ENCODE measurements around the gene FAM117A.

The FAM117A gene

DNA sequence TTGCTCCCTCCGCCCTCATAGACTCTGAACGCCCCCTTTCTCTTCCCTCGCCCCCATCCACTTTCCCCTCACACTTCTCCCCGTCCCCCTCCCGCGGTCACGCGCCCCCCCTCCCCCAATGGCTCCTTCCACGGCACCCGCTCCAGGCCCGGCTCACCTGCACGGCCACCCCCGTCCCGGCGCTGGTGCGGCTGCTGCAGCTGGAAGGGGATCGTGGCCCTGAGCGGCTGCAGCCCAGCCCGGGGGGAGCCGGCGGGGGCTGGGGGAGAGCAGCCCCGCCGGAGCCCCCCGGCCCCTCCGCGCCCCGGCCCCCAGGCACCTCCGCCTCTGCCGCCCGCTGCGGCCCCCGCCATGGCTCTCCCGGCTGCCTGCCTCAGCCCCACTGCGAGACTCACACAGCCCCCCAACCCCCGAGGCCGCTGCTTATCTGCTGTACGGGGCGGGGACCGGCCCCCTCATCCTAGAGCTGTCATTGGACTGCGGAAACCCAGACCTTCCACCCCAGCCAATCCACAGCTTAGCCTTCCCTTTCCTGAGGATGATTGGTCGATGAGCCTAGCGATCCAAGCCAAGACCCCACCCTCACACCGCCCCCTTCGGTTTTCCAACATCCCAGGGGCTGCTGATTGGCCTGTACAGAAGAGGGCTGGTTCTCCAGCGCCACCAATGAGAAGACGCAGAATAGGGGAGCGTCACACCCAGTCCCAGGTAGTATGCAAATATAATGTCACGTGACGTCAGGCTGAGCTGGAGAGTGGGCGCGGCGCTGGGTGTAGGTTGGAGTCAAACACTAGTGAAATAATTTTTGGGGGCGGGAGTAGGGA, at the start of gene FAM117A:
Gene FAM117A, minus strand, starts transcription at position 397 of the 824 bp plus-strand sequence. Its CDS starts 44 bp downstream, at position 353.
- DNase-seq (ENCODE audit: extremely low read depth in 1 of 2, low read depth in 1 of 2) = peak; percentile 84 to 94

DNA sequence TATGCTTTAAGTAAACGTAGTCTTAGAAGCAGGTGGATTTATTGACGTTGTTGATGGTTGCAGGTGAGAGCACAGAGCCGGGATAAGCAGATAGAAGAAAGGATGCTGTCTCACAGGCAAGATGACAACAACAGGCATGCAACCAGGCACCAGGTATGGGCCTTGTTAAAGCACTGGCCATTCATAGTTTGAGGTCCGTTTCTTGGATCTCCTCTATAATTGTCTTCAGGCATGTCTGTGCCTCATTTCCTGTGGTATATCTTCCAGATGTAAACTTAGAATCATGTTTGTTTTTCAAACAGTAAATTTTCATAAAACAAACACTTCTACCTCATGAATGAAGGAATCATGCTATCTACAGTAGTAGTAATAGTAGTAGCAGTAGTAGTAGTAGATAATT, 45.1 kb upstream of the FAM117A start:
- DNase-seq (ENCODE audit: extremely low read depth in 1 of 2, low read depth in 1 of 2) = no peak

DNA sequence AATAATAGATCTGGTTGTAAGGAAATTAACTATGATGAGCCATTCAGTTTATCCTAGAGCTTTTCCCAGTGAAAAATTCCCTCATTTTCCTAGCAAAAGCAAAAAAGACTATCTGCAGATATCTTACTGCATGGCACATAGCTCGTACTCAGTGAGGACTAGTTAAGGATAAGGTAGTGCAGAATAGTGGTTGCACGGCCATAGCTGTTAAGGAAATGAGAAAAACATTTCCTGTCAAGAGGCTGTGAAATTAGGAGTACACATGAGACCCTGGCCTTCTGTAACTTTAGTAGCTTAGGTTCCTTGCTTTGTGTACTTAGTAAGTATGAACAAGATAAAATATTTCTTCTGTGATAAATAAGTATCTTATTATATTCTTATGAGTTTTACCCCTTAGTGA, 34.8 kb upstream of the FAM117A start:
- no peak for DNase-seq (ENCODE audit: extremely low read depth in 1 of 2, low read depth in 1 of 2)

DNA sequence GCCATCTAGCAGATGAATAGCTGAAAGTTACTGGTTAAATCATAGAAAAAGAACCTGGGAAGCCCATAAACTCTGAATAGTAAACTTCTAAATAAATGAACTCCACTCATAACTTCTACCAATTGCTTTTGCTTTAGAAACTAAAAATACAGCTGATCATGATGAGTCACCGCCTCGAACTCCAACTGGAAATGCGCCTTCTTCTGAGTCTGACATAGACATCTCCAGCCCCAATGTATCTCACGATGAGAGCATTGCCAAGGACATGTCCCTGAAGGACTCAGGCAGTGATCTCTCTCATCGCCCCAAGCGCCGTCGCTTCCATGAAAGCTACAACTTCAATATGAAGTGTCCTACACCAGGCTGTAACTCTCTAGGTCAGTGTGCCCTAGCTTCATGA, 34.3 kb upstream of the FAM117A start:
- DNase-seq (ENCODE audit: extremely low read depth in 1 of 2, low read depth in 1 of 2) = no peak

DNA sequence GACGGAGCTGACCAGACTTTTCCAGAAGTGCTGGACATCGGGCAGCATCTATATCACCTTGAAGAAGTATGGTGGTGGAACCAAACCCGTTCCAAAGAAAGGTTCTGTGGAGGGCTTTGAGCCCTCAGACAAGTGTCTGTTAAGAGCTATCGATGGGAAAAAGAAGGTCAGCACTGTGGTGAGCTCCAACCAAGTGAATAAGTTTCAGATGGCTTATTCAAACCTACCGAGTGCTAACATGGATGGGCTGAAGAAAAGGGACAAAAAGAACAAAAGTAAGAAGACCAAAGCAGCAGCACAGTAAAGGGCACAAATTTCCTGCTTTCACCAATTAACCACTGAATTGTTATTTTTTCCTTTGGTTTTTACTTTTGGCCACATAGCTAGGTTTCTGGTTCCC, 31.4 kb upstream of the FAM117A start:
- DNase-seq (ENCODE audit: extremely low read depth in 1 of 2, low read depth in 1 of 2) = no peak

DNA sequence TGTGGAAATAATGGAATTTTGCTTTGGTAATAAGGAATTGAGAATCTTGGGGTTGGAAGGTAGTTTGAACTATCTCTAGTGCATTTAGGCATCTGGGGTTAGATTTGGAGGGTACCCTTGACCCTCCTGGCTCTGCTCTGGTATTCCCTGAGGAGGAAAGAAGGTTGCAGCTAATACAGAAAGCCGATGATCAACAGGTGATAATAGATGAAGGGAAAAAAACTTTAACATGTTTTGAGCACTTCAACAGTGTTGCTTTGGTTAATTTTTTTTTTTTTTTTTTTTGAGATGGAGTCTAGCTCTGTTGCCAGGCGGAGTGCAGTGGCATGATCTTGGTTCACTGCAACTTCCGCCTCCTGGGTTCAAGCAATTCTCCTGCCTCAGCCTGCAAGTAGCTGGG, 29.4 kb upstream of the FAM117A start:
- no peak for DNase-seq (ENCODE audit: extremely low read depth in 1 of 2, low read depth in 1 of 2)

GRCh38 chr17:49789243-49789578, 25.3 kb upstream of the FAM117A start:
- DNase-seq (ENCODE audit: extremely low read depth in 1 of 2, low read depth in 1 of 2) = no peak

GRCh38 chr17:49788478-49789242, 24.7 kb upstream of the FAM117A start, which contains the start of gene KAT7:
Gene KAT7, plus strand, starts transcription at chr17:49788681. Its CDS starts 154 bp downstream, at chr17:49788835.
- peak; percentile 94 to 95 for DNase-seq (ENCODE audit: extremely low read depth in 1 of 2, low read depth in 1 of 2)

GRCh38 chr17:49787884-49788477, 24.1 kb upstream of the FAM117A start:
- DNase-seq (ENCODE audit: extremely low read depth in 1 of 2, low read depth in 1 of 2) = no peak

- DNase-seq (ENCODE audit: extremely low read depth in 1 of 2, low read depth in 1 of 2) = no peak
These were observed 20.7 kb upstream of the FAM117A start for GRCh38 chr17:49784636-49785035.

DNA sequence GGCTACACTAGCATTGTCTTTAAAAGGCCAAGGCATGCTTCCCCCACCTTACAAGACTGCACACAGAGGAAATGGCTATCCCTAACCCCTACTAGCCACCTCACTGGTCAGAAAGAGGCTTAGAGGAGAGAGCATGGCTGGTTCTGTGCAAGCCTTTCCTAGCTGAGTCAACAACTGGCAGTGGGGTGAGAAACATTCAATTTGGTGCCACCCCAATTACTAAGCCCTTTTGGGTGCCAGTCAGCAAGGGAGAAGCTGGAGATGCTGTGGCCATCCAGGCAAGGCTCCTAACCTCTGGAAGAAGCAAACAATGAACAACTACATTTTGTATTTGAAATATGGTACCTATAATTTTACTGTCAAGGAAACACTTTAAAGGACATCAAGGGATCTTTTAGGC, 19.9 kb upstream of the FAM117A start:
- DNase-seq (ENCODE audit: extremely low read depth in 1 of 2, low read depth in 1 of 2) = no peak

DNA sequence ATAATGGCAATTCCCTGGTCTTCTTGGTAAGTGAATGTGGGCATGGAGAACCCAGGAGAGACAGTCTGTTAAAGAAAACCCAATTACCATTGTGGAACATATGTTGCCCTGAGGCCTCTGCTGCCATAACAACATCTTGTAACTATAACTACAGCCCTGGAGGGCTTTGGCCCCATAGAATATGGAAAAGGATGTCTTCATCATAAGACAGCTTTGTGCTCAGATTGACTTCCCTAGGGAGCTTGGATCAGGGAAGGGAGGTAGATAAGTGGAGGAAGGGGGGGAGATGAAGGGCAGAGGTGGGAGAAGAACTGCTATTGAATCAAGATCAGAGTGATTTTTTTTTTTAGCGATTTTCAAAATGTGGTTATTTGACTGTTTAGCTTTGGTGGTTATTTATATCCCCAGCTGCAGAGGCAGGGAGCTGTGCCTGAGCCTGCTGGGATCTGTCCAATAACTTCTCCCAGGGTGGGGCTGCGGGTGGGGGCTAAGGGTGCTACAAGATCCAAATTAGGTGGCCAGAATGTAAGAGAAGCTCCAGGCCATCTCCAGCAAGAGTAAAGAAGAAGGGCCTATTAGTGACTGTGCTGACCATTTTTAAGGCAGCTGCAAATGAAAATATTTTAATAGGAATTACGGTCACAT, 19.3 kb upstream of the FAM117A start:
- DNase-seq (ENCODE audit: extremely low read depth in 1 of 2, low read depth in 1 of 2) = no peak

DNA sequence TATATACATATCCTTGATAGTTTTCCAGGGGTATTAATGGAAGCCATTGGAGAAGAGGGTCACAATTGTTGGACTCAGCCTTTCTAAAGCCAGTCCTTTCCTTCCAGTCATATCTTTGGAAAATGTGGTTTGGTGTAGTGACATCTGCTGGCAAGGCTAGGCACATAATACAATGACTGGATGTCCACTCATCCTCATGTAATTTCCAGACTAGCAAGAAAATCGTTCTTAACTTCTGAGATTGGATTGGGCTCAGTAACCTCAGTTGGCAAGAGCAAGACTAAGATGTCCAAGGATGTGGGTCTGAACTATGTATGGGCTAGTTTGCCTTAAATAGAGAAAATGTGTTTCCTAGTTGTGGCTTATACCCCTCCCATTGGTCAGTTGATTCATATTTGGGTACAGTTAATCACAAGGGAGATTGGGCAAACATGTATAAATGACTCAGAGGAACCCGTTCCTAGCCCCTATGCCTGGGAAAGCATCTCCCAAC, 15.9 kb upstream of the FAM117A start:
- no peak for DNase-seq (ENCODE audit: extremely low read depth in 1 of 2, low read depth in 1 of 2)

DNA sequence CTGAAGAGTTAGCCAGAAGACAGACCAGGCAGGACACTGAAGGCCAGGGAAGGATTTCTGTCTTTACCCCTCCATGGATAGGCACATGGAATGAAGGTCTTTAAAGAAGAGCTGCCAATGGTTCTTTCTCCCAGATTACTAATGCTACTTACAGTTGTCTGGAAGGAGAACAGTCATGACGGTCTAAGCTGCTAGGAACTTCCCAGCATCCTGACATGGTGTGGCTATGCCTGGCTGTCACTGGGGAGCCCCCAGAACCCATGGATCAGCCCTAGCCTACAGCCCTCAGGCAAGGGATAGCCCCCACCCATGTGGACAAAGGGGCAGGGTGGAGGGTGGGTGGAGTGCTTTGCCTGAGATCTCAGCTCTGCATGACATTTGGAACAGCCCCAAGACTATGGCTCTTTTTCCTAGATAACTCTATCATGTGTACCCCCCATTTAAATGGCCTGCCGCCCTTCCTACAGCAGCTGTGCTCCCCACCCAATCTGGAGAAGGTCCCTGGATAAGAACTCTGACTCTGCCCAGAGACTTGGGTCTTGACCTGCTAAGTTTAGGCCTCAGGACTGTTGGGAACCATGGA, 15.3 kb upstream of the FAM117A start:
- no peak for DNase-seq (ENCODE audit: extremely low read depth in 1 of 2, low read depth in 1 of 2)

GRCh38 chr17:49777563-49777962, 13.6 kb upstream of the FAM117A start:
- no peak for DNase-seq (ENCODE audit: extremely low read depth in 1 of 2, low read depth in 1 of 2)

GRCh38 chr17:49776551-49777300, 12.8 kb upstream of the FAM117A start:
- no peak for DNase-seq (ENCODE audit: extremely low read depth in 1 of 2, low read depth in 1 of 2)

- DNase-seq (ENCODE audit: extremely low read depth in 1 of 2, low read depth in 1 of 2) = no peak
These were observed 11.8 kb upstream of the FAM117A start for GRCh38 chr17:49775546-49776260.

- no peak for DNase-seq (ENCODE audit: extremely low read depth in 1 of 2, low read depth in 1 of 2)
These were observed 3.1 kb upstream of the FAM117A start for GRCh38 chr17:49766918-49767530.
